Nasal cavity respiratory epithelium epithelial cell of viscerocranial mucosa (primary cell): ENCODE results near the gene GRAMD4. TPM values are rescaled to one million over a fixed set of nuclear protein-coding genes. Genes with fewer than 3 reads are reported as not detected.

Experiments used
- total RNA-seq: library from RNA; depleted of rRNA; stranded (reverse); fragments of >200 nt; gene quantifications from 2 replicates; pipeline ENCODE4 v1.2.3, GENCODE V29; 2014

GRAMD4 gene, protein sequence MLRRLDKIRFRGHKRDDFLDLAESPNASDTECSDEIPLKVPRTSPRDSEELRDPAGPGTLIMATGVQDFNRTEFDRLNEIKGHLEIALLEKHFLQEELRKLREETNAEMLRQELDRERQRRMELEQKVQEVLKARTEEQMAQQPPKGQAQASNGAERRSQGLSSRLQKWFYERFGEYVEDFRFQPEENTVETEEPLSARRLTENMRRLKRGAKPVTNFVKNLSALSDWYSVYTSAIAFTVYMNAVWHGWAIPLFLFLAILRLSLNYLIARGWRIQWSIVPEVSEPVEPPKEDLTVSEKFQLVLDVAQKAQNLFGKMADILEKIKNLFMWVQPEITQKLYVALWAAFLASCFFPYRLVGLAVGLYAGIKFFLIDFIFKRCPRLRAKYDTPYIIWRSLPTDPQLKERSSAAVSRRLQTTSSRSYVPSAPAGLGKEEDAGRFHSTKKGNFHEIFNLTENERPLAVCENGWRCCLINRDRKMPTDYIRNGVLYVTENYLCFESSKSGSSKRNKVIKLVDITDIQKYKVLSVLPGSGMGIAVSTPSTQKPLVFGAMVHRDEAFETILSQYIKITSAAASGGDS
- 42.7 and 61.3 TPM in 2 replicates for total RNA-seq

DNA sequence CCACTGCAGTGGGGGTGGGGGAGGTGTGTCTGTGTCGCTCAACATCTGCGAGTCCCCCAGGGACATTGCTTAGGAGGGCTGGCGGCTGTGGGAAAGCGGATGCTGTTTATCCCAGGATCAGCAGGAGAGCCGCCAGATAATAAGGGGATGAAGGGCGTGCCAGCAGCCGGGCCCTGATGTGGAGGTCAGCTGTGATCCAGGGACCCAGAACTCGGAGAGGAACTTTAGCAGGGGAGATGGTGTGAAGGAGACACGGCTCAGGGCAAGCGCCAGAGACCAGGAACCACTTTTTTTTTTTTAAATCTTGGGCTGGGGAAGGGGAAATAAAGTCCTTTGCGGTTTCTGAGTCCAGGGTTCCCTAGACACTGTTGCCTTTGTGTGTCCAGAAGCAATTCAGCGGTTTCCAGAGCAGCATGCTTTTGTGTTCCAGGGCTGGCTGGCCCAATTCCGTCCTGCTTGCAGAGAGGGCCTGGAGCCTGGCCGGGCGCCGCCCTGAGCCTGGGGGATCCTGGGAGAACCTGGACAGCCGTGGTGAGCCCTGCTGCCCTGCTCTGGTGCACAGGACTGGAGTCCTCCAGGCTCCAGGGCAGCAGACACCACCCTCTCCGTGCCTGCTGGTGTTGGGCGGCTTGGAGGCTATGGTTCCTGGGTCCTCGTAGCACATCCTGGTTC lies at the start of gene GRAMD4:
Gene GRAMD4 (plus strand): TSS at position 557 of the 672 bp plus-strand sequence. CDS start 6,414 bp downstream, outside the sequence.

Other genes starting within 250 kb of the GRAMD4 start
- 52.3 and 303 TPM in 2 replicates for gene CELSR1, start 82.8 kb upstream of the GRAMD4 start, total RNA-seq
- gene CERK, start 117.9 kb downstream of the GRAMD4 start, total RNA-seq = 27.7 and 32.5 TPM in 2 replicates
- 10.6 and 20.5 TPM in 2 replicates for gene TBC1D22A, start 142.3 kb downstream of the GRAMD4 start, total RNA-seq